Colon (tissue), 2 donors: ENCODE results near the gene TEX54.
"Not testable (repeated sequence)": the region's sequence is repeated elsewhere in the genome, so short reads cannot be mapped to it uniquely, and the experiment has no call there.

ENCODE experiments used
- FAIRE-seq: peaks from 2 replicates; lab custom pipeline; 2012; peaks lifted over from hg19 to GRCh38; lab: Jason Lieb, UNC
- donor health status: control.
- donor health status: control.

Gene TEX54

DNA sequence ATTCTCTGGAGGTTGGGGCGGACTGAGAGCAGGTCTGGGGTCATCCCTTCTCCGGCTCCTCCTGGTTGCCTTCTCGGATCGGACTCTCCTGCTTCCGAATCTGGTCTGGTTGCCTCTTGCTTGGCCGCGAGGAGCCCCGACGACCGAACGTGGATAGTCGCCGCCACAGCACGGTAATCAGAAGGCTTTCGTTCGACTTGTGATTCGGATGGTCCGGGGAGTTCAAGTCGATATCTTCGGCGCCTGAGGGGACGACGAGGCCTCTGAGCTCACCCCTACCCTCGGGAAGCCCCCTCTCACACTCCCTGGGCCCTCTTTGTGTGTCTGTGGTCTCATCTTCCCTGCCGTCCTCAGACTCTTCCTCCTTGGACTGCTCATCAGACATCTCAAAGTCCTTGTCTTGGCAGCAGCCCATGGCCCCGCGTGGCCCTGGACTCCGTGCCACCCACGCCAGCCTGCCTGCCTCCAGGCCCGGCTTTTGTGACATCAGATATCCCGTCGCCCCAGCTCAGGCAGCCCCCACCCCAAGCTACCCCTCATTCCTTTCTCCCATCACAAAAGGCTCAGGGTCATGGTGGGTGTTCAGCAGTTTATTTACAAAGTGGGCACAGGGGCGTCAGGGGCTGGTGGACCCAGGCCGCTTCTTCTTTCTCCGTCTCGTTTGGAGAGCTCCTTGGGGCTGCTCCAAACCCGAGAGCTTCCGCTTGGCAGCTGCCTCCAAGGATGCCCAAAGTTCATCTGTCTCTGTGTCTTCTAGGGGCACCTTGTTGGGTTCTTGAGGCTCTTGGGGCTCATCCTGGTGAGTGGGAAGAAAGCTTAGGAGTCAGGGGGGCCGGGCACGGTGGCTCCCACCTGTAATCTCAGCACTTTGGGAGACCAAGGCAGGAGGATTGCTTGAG, at the start of gene TEX54:
TSS of gene TEX54 (minus strand) at position 506 of the 899 bp plus-strand sequence.
- FAIRE-seq, result no peak

DNA sequence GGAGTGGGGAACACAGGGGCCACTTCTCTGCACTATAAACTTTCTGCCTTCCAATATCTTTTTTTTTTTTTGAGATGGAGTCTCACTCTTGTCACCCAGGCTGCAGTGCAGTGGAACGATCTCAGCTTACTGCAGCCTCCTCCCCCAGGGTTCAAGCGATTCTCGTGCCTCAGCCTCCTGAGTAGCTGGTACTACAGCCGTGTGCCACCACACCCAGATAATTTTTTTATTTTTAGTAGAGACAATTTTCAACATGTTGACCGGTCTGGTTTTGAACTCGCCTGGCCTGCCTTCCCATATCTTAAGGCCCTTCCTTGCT, 49.7 kb upstream of the TEX54 start:
- no peak for FAIRE-seq

DNA sequence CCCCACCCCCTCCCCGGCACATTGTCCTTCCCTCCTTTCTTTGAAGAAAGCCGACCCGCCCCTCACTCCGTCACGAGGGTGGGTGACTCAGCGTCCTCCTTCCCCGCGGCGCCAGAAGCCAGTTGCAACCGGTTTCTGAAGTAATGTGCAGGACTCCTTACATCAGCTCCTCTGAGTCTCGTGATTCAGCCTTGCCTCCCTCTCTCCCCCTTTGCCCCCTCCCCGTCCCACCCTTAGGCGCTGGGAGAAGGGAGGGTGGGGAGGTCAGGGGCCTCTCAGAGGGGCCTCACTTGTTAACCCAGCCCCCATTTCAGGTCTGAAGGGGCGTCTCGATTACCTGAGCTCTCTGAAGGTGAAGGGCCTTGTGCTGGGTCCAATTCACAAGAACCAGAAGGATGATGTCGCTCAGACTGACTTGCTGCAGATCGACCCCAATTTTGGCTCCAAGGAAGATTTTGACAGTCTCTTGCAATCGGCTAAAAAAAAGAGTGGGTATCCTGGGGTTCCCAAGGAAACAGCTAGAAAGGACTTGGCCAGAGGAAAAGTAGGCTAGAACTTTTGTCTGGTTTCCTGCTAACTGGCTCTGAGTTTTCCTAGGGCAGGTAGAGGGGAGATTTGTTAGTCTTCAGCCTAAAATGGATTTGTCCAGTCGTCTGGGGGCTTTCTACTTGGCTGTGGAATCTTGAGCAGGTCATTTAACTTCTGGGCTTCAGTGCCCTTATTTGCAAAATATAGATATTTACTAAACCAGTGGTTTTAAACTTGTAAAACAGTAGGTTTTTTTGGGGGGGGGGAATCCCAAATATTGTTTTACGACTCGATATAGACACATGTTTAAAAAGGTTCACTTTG, 49.2 kb upstream of the TEX54 start:
- no peak for FAIRE-seq

DNA sequence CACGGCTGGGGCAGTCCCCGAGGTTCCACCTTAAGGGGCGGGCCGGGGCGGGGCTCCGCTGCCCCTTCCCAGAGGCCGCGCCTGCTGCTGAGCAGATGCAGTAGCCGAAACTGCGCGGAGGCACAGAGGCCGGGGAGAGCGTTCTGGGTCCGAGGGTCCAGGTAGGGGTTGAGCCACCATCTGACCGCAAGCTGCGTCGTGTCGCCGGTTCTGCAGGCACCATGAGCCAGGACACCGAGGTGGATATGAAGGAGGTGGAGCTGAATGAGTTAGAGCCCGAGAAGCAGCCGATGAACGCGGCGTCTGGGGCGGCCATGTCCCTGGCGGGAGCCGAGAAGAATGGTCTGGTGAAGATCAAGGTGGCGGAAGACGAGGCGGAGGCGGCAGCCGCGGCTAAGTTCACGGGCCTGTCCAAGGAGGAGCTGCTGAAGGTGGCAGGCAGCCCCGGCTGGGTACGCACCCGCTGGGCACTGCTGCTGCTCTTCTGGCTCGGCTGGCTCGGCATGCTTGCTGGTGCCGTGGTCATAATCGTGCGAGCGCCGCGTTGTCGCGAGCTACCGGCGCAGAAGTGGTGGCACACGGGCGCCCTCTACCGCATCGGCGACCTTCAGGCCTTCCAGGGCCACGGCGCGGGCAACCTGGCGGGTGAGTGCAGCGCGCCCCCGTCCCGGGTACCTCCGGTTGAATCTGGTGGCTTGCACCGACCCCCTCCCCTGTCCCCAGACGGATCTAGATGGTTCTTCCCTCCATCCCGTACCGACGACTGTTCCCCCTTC, 48.4 kb upstream of the TEX54 start, which contains the start of gene SLC3A2:
TSS of gene SLC3A2 (plus strand) at position 94 of the 776 bp plus-strand sequence. CDS start at position 222, 128 bp downstream.
- no peak for FAIRE-seq

DNA sequence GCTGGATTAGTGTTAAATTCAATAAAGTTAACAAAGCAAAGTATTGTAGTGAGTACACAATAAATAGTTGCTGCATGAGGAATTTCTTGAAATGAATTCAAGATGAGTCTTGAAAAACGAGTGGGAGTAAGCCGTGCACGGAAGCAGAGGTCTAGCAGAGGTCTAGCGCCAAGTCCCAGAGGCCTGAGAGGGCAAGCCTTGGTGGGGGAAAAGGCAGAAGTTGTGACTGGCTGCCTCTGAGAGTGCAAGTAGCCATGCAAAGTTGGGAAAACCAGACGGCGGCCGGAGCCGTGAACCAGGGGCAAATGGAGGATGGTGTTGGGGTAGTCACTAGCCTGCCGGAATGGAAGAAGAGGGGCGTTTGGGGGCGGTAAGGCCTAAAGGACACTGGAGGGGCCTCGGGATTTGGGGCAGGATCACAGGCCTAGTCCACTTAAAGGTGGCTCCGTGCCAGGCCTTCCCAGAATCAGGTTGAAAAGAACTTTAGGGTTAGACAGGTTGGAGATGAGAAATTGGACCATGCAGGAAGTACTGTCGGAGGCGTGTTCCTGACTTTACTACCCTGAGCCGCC, 47.7 kb upstream of the TEX54 start:
- FAIRE-seq, result no peak

DNA sequence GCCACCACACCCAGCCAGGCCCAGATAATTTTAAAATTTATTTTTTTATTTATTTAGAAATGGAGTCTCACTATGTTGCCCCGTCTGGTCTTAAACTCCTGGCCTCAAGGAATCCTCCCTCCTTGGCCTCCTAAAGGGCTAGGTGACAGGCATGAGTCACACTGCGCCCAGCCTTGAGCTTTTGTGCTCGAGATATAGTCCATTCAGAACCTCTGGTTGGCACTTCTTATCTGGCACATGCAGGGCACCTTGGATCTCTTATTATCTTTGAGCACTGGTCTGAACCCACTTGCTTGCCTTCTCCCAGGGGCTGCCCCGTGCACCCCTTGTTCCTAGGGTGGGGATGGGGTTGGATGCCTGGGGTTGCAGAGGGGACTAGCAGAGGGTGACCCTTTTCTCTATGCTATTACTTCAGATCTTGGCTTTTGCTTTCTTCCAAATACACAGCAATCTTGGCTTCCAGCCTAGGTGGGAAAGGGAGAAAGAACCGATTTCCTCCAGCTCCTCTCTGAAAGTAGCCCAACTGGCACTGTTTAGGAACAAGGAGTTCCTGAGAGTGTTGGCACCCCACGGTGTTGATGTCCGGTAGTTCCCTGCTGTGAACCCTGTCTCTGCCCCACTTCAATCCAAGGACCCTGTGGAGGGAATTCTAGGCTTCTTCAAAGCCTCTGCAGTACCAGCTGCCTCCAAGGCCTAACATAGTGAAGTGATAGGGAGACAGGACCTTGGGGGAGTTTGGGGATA, 46.8 kb upstream of the TEX54 start:
- FAIRE-seq, result no peak

DNA sequence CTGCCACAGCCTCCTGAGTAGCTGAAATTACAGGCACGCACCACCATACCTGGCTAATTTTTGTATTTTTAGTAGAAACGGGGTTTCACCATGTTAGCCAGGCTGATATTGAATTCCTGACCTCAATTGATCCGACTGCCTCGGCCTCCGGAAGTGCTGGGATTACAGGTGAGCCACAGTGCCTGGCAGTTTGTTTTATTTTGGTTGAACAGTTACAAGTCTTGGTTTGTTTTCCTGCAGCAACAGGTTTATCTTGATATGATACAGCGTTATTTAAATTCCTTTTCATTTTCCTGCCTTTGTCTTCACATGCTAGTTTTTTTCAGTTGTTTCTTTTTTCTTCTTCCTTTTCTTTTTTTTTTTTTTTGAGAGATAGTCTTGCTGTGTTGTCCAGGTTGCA, 44.1 kb upstream of the TEX54 start:
- FAIRE-seq, result no peak

DNA sequence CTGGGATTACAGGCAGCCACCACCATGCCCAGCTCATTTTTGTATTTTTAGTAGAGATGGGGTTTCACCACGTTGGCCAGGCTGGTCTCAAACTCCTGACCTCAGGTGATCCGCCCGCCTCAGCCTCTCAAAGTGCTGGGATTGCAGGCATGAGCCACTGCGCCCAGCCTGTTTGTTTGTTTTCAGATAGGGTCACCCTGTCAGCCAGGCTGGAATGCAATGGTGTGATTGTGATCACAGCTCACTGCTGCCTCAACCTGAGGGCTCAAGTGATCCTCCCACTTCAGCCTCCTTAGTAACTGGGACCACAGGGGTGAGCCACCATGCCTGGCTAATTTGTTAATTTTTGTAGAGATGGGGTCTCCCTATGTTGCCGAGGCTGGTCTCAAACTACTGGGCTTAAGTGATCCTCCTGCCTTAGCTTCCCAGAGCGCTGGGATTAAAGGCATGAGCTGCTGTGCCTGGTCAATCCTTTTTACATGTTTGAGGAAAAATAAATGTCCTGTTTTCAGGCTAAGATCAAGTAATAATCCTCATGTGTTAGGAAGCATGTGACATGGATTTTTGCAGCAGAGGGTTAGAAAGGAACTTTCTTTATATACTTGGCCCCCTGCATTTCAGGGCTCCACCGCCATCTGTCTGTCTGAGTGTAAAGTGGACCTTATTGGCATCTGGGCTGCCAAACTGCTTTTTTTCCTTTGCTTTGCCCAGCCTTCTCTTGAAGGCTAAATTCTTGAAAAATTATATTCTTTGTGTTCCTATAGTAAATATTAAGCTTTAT, 43.2 kb upstream of the TEX54 start:
- FAIRE-seq, result no peak

DNA sequence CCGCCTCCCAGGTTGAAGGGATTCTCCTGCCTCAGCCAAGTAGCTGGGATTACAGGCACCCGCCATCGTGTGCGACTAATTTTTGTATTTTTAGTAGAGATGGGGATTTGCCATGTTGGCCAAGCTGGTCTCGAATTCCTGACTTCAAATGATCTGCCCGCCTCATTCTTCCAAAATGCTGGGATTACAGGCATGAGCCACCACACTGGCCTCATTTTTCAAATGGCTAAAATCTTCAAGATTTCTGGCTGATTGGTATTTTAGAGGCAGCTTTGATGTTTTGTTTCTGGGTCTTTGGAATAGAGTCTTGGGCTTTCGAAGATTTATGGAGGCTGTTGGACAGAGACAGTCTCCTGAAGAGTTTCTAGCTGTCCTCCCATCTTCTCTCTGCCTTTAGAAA, 42.2 kb upstream of the TEX54 start:
- FAIRE-seq, result no peak

DNA sequence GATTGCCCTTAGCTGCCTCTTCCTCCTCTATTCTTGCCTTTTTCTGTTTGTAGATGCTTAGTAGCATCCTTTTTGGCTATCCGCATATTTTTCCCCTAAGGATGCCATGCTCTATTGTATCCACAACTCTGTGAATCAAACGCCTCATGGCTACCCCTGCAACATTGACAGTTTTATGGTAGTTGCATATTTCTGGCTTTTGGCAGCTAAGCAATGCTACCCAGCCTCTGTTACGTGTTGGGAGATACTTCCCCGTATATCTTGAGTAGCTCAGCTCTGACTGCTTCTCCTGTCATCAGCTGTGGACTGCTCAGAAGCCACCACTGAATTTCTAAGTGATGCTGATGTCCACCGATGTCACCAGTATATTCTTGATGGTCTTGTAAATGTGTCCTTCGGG, 33.0 kb upstream of the TEX54 start:
- no peak for FAIRE-seq

DNA sequence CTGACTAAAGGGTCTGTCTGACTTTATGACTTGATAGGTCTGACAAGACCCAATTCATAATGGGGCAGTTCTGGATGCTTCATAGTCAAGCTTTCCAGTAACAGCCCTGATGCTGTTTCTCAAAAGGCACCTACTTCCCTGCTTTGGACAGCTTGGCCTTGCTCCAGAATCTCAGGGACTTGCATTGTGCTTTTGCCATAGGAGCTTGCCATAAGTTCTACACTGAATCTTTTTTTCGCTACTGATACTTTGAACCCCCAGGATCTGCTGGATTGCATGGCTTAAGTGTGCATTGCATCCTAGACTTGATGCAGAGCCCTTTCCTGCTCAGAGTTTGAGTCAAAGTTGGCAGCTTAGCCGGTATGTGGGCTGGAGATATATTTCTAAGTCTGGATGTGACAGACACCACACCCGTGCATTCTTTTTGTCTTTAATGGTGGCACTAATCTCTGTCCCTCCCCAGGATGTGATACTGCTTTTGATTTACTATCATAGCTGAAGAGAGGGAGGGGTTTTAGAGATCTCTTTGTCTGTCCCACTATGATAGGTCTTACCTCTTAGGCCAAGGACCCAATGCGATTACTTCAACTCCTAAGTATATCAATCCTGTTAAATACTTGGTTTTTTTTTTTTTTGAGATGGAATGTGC, 31.2 kb upstream of the TEX54 start:
- FAIRE-seq, result no peak

DNA sequence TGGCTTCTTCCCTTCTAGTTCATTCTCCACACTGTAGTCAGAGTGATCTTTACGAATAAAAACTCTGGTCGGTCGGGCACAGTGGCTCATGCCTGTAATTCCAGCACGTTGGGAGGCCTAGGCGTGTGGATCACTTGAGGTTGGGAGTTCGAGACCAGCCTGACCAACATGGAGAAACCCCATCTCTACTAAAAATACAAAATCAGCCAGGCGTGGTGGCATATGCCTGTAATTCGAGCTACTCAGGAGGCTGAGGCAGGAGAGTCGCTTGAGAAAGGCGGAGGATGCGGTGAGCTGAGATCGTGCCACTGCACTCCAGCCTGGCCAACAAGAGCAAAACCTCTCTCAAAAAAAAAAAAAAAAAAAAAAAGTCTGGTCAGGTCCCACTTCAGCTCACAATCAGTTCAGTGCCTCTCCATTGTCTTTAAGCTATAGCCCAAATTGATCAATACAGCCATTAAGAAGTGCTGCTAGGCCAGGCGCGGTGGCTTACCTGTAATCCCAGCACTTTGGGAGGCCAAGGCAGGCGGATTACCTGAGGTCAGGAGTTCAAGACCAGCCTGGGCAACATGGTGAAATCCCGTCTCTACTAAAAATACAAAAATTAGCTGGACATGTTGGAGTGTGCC, 29.0 kb upstream of the TEX54 start:
- not testable (repeated sequence) for FAIRE-seq

DNA sequence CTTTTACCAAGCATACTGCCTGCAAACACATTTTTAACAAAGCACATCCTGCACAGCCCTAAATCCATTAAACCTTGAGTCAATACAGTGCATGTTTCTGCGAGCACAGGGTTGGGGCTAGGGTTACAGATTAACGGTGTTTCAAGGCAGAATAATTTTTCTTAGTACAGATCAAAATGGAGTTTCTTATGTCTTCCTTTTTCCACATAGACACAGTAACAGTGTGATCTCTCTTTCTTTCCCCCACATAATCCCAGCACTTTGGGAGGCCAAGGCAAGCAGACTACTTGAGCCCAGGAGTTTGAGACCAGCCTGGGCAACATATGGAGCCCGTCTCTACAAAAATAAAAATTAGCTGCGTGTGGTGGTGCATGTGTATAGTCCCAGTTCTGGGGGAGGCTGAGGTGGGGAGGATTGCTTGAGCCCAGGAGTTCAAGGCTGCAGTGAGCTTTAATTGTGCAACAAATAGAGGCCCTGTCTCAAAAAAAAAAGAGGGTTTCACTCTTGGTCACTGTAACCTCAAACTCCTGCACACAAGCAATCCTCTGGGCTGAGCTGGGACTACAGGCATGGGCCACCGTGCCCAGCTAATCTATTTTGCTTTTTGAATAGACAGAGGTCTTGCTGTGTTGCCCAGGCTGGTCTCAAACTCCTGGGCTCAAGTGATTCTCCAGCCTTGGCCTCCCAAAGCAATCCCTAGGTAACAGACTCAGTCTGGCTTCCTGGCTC, 28.4 kb upstream of the TEX54 start:
- no peak for FAIRE-seq

DNA sequence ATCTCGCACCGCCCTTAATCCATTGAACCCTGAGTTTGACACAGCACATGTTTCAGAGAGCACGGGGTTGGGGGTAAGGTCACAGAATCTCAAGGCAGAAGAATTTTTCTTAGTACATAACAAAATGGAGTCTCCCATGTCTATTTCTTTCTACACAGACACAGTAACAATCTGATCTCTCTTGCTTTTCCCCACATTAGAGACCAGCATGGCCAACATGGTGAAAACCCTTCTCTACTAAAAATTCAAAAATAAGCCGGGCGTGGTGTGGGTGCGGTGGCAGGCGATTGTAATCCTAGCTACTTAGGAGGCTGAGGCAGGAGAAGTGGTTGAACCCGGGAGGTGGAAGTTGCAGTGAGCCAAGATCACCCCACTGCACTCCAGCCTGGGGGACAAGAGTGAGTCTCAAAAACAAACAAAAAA, 26.7 kb upstream of the TEX54 start:
- not testable (repeated sequence) for FAIRE-seq

DNA sequence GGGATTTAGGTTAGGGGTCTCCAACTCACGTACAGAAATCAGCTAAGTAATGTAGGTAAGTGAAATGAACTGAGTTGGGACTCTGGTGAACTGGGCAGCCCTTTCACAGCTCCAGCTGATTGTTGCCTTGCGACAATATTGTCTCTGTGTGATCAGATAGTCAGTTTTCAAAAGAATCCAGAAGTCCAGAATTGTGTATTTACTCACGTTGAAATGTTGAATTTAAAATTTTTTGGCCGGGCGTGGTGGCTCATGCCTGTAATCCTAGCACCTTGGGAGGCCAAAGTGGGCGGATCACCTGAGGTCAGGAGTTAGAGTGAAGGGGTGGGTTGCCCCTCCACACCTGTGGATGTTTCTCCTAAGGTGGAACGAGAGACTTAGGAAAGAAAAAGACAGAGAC, 25.6 kb upstream of the TEX54 start:
- FAIRE-seq, result no peak

DNA sequence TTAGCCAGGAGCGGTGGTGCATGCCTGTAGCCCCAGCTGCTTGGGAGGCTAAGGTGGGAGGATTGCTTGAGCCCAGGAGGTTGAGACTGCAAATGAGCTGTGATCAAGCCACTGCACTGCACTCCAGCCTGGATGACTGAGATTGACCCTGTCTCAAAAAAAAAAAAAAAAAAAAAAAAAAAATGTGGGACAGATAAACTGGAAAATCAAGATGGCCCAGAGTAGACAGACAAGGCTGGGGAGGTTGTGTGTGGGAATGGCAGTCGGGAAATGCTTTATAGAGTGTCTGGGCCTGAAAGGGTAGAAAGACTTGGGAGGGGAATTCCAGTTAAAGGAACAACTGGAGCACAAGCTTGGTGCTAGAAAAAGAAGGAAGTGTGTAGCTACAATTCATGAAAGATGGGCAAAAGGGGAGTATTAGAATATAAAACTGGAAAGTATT, 24.9 kb upstream of the TEX54 start:
- no peak for FAIRE-seq

DNA sequence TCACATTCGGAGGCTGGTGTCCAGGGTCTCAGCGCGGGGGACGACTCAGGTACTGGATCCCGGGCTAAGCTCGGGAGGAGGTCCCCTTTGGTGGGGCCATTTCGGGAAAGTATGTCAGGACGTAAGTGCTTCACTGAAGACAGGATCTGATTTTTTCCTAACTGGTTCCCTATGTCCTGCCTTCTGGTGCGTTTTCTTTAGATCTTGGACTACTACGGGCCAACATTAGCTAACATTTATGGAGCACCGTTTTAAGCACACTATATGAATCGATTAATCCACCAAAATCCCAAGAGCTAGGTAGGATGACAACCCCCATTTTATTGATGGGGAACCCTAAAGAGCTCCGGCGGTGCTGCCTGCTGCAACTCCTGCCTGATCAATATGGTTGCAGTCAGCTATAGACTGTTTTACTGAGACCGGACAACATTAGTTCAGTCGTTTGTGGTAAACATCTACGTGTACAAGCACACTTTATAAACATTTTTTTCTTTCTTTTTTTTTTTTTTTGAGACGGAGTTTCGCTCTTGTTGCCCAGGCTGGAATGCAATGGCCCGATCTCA, 23.8 kb upstream of the TEX54 start:
- FAIRE-seq, result no peak

DNA sequence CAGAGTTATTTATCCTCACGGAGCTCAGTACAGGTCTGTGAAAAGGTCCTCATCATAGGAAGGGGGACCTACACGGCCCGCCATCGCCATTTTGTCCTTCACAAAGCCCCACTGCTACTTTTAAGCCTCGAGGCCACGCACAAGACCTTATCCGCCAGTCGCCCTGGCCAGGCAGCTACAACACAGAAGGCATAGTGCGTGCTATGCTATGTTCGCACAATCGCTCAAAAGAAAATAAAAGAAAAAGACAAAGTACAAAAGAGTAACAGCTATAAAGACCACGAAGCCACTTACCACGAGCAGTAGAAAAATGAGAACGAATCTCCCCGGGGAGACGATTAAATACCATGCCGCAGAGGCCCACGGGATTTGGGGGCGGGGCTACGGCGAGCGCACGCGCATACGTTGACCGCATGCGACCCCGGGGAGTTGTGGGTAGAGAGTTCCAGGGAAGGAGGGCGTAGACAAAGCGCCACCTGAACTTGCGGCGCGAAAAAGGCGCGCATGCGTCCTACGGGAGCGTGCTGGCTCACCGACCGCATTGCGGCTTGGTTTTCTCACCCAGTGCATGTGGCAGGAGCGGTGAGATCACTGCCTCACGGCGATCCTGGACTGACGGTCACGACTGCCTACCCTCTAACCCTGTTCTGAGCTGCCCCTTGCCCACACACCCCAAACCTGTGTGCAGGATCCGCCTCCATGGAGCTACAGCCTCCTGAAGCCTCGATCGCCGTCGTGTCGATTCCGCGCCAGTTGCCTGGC, 23.1 kb upstream of the TEX54 start:
- no peak for FAIRE-seq
